ENCODE measurements around the gene DHH. TPM values are rescaled to one million over a fixed set of nuclear protein-coding genes. Genes with fewer than 3 reads are reported as not detected.
A peak's percentile ranks its signal among the peaks of the same experiment; 100 is the strongest.

DHH gene
- total RNA-seq, 1 experiment from 2014 or later: 0.15 TPM

GRCh38 chr12:49069507-49070346 is 24.9 kb downstream of the DHH start, which contains the start of gene RHEBL1:
Gene RHEBL1, minus strand, starts transcription at chr12:49069979. Its CDS starts 194 bp downstream, at chr12:49069785.
- Mint-ChIP-seq H3K4me1 (peaks cover 15% of the 10 kb centered on the region), H3K4me3 (peak within 1 kb of the TSS; percentile 99), H3K27me3 (ENCODE audit: low read depth) (peaks cover 20% of the 10 kb centered on the region), H3K9me3 (no peaks in the 10 kb centered on the region), H3K36me3 (peaks cover 3% of the 10 kb centered on the region; the same call in 1 of the 2 replicates), H3K27ac (peak within 1 kb of the TSS; percentile 7; the same call in 1 of the 2 replicates)
- peak; percentile 96 for ATAC-seq
- peak; percentile 95 for DNase-seq (ENCODE audit: low spot score)
- POLR2A ChIA-PET: interaction anchor here (0.6 to 1.9 kb wide), 4 partner anchors 23 to 83 kb away, joined by 3 to 6 read pairs (median 4); partner anchors contain the start of gene LMBR1L
- CTCF ChIA-PET: interaction anchor here (0.7 to 7.8 kb wide), 18 partner anchors 14 to 281 kb away, joined by 3 to 73 read pairs (median 5); partner anchors contain the start of genes ADCY6, DHH, LMBR1L and TUBA1B
- TF ChIP-seq, protein P1, sequence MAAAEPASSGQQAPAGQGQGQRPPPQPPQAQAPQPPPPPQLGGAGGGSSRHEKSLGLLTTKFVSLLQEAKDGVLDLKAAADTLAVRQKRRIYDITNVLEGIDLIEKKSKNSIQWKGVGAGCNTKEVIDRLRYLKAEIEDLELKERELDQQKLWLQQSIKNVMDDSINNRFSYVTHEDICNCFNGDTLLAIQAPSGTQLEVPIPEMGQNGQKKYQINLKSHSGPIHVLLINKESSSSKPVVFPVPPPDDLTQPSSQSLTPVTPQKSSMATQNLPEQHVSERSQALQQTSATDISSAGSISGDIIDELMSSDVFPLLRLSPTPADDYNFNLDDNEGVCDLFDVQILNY (CRISPR knock-in tag; IDR thresholded peaks at IDR 0.05): peak; percentile 82; the same call in 1 of the 2 replicates
- TF ChIP-seq JUN (CRISPR knock-in tag; IDR thresholded peaks at IDR 0.05): no peak
- TF ChIP-seq JAZF1 (CRISPR knock-in tag; IDR thresholded peaks at IDR 0.05): no peak
- 0 out of 2 replicates have a peak, but pooled peaks have one; percentile 22 for TF ChIP-seq NFYB (CRISPR knock-in tag; conservative IDR thresholded peaks at IDR 0.05; ENCODE audit: low read depth)
- no peak for TF ChIP-seq RELA (CRISPR knock-in tag; IDR thresholded peaks at IDR 0.05; ENCODE audit: borderline replicate concordance)
- TF ChIP-seq, protein P2, sequence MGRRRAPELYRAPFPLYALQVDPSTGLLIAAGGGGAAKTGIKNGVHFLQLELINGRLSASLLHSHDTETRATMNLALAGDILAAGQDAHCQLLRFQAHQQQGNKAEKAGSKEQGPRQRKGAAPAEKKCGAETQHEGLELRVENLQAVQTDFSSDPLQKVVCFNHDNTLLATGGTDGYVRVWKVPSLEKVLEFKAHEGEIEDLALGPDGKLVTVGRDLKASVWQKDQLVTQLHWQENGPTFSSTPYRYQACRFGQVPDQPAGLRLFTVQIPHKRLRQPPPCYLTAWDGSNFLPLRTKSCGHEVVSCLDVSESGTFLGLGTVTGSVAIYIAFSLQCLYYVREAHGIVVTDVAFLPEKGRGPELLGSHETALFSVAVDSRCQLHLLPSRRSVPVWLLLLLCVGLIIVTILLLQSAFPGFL (CRISPR knock-in tag; IDR thresholded peaks at IDR 0.05; ENCODE audit: borderline replicate concordance): 0 out of 2 replicates have a peak, but pooled peaks have one; percentile 34
- TF ChIP-seq GTF2I (CRISPR knock-in tag; conservative IDR thresholded peaks at IDR 0.05): no peak
- TF ChIP-seq, protein P3, sequence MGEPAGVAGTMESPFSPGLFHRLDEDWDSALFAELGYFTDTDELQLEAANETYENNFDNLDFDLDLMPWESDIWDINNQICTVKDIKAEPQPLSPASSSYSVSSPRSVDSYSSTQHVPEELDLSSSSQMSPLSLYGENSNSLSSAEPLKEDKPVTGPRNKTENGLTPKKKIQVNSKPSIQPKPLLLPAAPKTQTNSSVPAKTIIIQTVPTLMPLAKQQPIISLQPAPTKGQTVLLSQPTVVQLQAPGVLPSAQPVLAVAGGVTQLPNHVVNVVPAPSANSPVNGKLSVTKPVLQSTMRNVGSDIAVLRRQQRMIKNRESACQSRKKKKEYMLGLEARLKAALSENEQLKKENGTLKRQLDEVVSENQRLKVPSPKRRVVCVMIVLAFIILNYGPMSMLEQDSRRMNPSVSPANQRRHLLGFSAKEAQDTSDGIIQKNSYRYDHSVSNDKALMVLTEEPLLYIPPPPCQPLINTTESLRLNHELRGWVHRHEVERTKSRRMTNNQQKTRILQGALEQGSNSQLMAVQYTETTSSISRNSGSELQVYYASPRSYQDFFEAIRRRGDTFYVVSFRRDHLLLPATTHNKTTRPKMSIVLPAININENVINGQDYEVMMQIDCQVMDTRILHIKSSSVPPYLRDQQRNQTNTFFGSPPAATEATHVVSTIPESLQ (CRISPR knock-in tag; IDR thresholded peaks at IDR 0.05): no peak
- TF ChIP-seq ZNF138 (CRISPR knock-in tag; conservative IDR thresholded peaks at IDR 0.05): no peak
- TF ChIP-seq, protein P4, sequence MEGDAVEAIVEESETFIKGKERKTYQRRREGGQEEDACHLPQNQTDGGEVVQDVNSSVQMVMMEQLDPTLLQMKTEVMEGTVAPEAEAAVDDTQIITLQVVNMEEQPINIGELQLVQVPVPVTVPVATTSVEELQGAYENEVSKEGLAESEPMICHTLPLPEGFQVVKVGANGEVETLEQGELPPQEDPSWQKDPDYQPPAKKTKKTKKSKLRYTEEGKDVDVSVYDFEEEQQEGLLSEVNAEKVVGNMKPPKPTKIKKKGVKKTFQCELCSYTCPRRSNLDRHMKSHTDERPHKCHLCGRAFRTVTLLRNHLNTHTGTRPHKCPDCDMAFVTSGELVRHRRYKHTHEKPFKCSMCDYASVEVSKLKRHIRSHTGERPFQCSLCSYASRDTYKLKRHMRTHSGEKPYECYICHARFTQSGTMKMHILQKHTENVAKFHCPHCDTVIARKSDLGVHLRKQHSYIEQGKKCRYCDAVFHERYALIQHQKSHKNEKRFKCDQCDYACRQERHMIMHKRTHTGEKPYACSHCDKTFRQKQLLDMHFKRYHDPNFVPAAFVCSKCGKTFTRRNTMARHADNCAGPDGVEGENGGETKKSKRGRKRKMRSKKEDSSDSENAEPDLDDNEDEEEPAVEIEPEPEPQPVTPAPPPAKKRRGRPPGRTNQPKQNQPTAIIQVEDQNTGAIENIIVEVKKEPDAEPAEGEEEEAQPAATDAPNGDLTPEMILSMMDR (IDR thresholded peaks at IDR 0.05): no peak
- no peak for TF ChIP-seq ZNF532 (CRISPR knock-in tag; IDR thresholded peaks at IDR 0.05; ENCODE audit: borderline replicate concordance)
- TF ChIP-seq, protein P5, sequence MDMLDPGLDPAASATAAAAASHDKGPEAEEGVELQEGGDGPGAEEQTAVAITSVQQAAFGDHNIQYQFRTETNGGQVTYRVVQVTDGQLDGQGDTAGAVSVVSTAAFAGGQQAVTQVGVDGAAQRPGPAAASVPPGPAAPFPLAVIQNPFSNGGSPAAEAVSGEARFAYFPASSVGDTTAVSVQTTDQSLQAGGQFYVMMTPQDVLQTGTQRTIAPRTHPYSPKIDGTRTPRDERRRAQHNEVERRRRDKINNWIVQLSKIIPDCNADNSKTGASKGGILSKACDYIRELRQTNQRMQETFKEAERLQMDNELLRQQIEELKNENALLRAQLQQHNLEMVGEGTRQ (CRISPR knock-in tag; IDR thresholded peaks at IDR 0.05): peak; percentile 95
- no peak; the same call in 1 of the 2 replicates for TF ChIP-seq ETV6 (CRISPR knock-in tag; IDR thresholded peaks at IDR 0.05)
- TF ChIP-seq FOXJ3 (CRISPR knock-in tag; IDR thresholded peaks at IDR 0.05; ENCODE audit: borderline replicate concordance): no peak
- TF ChIP-seq, protein P6, sequence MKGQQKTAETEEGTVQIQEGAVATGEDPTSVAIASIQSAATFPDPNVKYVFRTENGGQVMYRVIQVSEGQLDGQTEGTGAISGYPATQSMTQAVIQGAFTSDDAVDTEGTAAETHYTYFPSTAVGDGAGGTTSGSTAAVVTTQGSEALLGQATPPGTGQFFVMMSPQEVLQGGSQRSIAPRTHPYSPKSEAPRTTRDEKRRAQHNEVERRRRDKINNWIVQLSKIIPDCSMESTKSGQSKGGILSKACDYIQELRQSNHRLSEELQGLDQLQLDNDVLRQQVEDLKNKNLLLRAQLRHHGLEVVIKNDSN (CRISPR knock-in tag; IDR thresholded peaks at IDR 0.05): peak; percentile 95
- TF ChIP-seq NFATC4 (CRISPR knock-in tag; IDR thresholded peaks at IDR 0.05): no peak
- TF ChIP-seq, protein P7, sequence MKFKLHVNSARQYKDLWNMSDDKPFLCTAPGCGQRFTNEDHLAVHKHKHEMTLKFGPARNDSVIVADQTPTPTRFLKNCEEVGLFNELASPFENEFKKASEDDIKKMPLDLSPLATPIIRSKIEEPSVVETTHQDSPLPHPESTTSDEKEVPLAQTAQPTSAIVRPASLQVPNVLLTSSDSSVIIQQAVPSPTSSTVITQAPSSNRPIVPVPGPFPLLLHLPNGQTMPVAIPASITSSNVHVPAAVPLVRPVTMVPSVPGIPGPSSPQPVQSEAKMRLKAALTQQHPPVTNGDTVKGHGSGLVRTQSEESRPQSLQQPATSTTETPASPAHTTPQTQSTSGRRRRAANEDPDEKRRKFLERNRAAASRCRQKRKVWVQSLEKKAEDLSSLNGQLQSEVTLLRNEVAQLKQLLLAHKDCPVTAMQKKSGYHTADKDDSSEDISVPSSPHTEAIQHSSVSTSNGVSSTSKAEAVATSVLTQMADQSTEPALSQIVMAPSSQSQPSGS (CRISPR knock-in tag; IDR thresholded peaks at IDR 0.05; ENCODE audit: borderline replicate concordance, low read depth): no peak
- no peak for TF ChIP-seq ZBTB21 (CRISPR knock-in tag; IDR thresholded peaks at IDR 0.05; ENCODE audit: borderline replicate concordance)
- TF ChIP-seq, protein P8, sequence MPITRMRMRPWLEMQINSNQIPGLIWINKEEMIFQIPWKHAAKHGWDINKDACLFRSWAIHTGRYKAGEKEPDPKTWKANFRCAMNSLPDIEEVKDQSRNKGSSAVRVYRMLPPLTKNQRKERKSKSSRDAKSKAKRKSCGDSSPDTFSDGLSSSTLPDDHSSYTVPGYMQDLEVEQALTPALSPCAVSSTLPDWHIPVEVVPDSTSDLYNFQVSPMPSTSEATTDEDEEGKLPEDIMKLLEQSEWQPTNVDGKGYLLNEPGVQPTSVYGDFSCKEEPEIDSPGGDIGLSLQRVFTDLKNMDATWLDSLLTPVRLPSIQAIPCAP (CRISPR knock-in tag; IDR thresholded peaks at IDR 0.05): no peak
